ENCODE data around the gene GOLGA8S.
"Not testable (repeated sequence)": the region's sequence is repeated elsewhere in the genome, so short reads cannot be mapped to it uniquely, and the experiment has no call there.

GOLGA8S gene

DNA sequence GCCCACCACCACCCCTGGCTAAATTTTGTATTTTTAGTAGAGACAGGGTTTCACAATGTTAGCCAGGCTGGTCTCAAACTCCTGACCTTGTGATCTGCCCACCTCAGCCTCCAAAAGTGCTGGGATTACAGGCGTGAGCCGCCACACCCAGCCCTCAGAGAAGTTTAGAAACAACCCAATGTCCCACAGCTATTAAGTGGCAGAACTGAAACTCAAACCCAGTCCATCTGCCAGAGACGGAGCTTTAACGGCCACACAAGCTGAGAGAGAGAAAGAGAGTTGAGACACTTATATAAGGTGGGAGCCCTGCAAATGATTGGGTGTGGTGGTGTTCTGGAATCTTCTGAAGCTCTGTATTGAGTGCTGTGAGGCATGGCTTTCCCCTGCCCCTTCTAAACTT lies 43.8 kb downstream of the GOLGA8S start:
- not testable (repeated sequence) for DNase-seq

DNA sequence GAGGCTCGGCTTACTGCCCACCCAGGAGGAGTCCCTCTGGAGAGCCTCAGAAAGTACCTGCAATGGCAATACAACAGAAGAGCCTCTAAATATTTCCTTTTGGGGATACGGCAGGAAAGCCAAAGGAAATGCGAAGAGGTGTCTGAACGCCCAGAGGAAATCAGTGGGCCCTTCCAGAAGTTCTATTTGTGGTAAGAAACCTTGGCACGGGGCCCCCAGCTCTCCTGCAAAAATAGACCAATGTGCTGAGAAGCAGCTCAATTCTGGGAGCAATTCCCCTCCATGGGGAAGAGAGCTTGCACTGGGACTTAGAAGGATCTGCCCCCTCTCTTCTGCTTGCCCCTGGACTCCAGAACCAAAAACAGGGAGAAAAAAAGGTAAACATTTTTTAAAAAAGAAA lies 44.7 kb downstream of the GOLGA8S start:
- DNase-seq = not testable (repeated sequence)

DNA sequence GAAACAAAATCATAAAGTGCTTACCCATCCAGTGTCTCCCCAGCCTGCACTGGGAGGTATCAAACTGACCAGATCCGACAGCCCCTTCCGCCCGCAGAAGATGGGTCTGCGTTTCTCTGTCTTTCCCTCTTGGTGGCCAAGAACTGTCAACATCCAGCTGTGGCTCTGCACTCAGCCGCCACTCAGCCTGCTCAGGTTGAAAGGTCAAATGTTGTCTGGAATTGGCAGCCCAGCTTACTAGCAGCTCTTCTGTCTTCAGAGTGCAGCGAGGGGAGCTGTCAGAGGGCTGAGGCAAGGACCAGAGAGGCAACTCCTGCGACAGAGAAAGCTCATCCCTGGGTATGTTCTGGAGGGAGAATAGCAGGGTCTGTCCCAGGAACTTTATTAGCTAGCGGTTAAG lies 47.1 kb downstream of the GOLGA8S start:
- no peak for DNase-seq

DNA sequence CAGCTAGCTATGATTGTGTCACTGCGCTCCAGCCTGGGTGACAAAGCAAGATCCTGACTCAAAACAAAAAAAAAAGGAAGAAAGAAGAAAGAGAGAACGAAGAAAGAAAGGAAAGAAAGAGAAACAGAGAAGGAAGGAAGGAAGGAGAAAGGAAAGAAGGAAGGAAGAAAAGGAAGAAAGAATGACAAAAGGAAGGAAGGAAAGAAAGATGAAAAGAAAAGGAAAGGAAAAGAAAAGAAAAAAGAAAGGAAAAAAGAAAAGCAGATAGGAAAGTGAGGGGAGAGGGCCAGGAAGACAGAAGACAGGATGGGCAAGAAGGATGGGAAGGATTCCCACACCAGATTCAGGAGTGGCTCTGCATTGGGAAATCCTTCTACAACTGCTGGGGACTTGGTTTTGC lies 47.6 kb downstream of the GOLGA8S start:
- DNase-seq = no peak

DNA sequence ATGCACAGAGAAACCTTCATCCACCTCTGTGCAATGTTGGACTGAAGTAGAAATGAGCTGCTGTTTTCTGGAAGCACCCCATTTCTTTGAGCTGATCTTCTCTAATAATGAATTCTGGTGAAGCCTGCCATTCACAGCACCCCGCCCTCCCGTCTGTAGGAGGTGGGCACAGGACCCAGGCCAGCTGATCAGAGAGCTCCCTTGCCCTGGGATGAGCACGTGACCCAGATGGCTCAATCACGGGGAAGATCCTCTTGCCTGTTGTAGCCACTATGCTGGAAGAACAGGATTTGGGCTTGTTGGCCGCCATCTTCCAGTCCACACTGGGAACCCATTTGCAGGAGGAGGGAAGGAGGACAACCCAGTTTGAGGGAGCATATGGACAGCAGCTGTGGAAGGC lies 48.0 kb downstream of the GOLGA8S start:
- no peak for DNase-seq

DNA sequence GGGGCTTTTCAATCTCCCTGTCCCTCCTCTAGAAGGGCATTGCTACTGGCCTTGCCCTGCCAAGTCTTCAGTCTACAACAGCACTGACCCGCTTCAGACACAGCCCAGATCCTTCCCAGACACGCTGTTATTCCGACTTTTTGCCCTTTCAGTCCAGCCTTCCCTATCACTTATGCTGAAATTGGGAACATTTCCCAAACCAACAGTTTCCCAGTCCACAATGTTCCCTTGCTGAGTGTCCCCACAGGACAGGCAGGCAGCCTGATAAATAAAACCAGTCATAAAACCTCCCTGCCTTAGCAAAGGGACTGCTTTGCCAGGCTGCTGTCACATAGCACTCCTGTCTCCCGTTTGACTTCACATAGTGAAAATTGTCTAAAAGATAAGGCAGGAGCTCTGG lies 49.0 kb downstream of the GOLGA8S start:
- no peak for DNase-seq

DNA sequence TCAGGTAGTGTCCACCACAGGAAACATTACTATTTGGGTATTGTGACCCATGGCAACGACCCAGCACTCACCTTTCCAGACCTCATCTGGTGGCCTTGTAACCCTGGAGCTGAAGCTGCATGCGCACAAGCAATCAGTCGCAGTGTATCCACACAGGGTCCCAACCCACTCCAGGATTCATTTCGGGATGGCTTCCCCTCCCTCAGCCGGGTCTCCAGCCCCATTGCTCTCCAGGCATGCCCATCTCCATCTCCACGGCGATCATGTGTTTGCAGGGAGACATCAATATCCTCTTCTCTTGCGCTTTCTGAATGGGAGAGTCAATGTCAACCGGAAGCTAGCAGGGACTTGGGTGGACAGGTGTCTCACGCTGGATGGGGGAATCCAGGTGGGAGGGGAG lies 57.3 kb downstream of the GOLGA8S start:
- no peak for DNase-seq

DNA sequence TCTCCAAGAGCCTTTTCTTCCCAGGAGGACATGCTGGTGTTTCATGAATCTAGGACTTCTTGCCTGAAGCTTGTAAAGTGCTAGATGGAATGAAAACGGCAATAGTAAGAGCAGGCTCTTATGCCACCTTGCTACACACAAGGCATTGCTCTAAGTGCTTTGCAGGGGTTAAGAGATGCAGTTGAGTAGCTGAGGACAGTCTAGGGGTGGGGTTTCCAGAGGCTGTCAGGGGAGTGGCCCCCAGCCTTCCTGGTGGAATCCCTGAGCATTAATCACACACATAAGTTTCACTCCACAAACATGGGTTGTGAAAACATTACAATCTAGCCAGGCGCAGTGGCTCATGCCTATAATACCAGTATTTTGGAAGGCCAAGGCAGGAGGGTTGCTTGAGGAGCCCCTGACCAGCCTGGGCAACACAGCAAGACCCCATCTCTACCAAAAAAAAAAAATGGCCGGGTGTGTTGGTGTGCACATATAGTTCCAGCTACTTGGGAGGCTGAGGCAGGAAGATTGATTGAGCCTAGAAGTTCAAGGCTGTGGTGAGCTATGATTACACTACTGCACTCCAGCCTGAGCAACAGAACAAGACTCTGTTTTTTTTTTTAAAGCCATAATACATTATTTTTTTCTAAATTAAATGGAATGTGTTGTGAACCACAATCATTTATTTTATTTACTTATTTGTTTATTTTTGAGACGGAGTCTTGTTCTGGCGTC lies 58.5 kb downstream of the GOLGA8S start:
- DNase-seq = not testable (repeated sequence)

Measured in NCI-H526 (cell line).